Parathyroid adenoma (tissue), 2 donors: ENCODE results near the gene KLK15.

Source experiments
- H2AFZ ChIP-seq: fragments of 300-600 bp; sonication (generic); one replicate; pipeline ENCODE4 v1.7.0; 2017; ENCODE audit warnings: antibody characterized with exemption, mild to moderate bottlenecking
- H3K27ac ChIP-seq: fragments of 300-600 bp; sonication (generic); one replicate; pipeline ENCODE4 v1.7.0; 2017
- H3K27me3 ChIP-seq: fragments of 300-600 bp; sonication (generic); one replicate; pipeline ENCODE4 v1.7.0; 2017; ENCODE audit warnings: low read length; ENCODE audit not compliant: control insufficient read depth, insufficient read depth
- H3K36me3 ChIP-seq: fragments of 300-600 bp; sonication (generic); one replicate; pipeline ENCODE4 v1.7.0; 2017; ENCODE audit warnings: low read length; ENCODE audit not compliant: control insufficient read depth, insufficient read depth
- H3K4me1 ChIP-seq: fragments of 300-600 bp; sonication (generic); one replicate; pipeline ENCODE4 v1.7.0; 2017; ENCODE audit warnings: control low read depth
- H3K4me2 ChIP-seq: fragments of 300-600 bp; sonication (generic); one replicate; pipeline ENCODE4 v1.7.0; 2017; ENCODE audit warnings: low read length
- H3K4me3 ChIP-seq: fragments of 300-600 bp; sonication (generic); one replicate; pipeline ENCODE4 v1.7.0; 2017; ENCODE audit warnings: low read depth, low read length
- H3K79me2 ChIP-seq: fragments of 300-600 bp; sonication (generic); one replicate; pipeline ENCODE4 v1.7.0; 2017; ENCODE audit warnings: control low read depth
- H3K9ac ChIP-seq: fragments of 300-600 bp; sonication (generic); one replicate; pipeline ENCODE4 v1.7.0; 2017; ENCODE audit warnings: mild to moderate bottlenecking
- H3K9me3 ChIP-seq: fragments of 300-600 bp; sonication (generic); one replicate; pipeline ENCODE4 v1.7.0; 2017; ENCODE audit warnings: low read length; ENCODE audit not compliant: control insufficient read depth
- CTCF ChIP-seq: fragments of 300-600 bp; sonication (generic); IDR thresholded peaks from one replicate; pipeline ENCODE4 v1.7.0; 2017; ENCODE audit warnings: antibody characterized with exemption, mild to moderate bottlenecking
- donor health status: primary hyperparathyroidism.

Gene KLK15

GRCh38 chr19:50869479-50869878 lies 36.1 kb upstream of the KLK15 start:
- H3K27me3 ChIP-seq, result no peaks in the 10 kb centered on the region
- H3K36me3 ChIP-seq, result no peaks in the 10 kb centered on the region
- no peak for TF ChIP-seq CTCF
- H3K9me3 ChIP-seq, result no peaks in the 10 kb centered on the region
- H3K4me3 ChIP-seq, result no peak overlapping the region
- no peaks in the 10 kb centered on the region for H3K79me2 ChIP-seq
- no peaks in the 10 kb centered on the region for H3K4me1 ChIP-seq
- no peak overlapping the region for H3K27ac ChIP-seq
- H3K4me2 ChIP-seq, result no peak overlapping the region
- H2AFZ ChIP-seq, result no peak overlapping the region
- no peak overlapping the region for H3K9ac ChIP-seq

GRCh38 chr19:50861496-50862286 lies 28.3 kb upstream of the KLK15 start:
- TF ChIP-seq CTCF, result no peak
- Histone ChIP-seq H3K9me3 (no peaks in the 10 kb centered on the region), H3K27me3 (no peaks in the 10 kb centered on the region), H3K36me3 (no peaks in the 10 kb centered on the region), H3K4me2 (no peak overlapping the region), H2AFZ (no peak overlapping the region), H3K4me3 (no peak overlapping the region), H3K9ac (no peak overlapping the region), H3K4me1 (no peaks in the 10 kb centered on the region), H3K79me2 (no peaks in the 10 kb centered on the region), H3K27ac (no peak overlapping the region)

- H3K9ac ChIP-seq, result no peak overlapping the region
- no peaks in the 10 kb centered on the region for H3K4me1 ChIP-seq
- H3K4me3 ChIP-seq, result no peak overlapping the region
- H3K79me2 ChIP-seq, result no peaks in the 10 kb centered on the region
- no peak overlapping the region for H3K27ac ChIP-seq
- no peak for TF ChIP-seq CTCF
- H3K9me3 ChIP-seq, result no peaks in the 10 kb centered on the region
- H3K4me2 ChIP-seq, result no peak overlapping the region
- H3K27me3 ChIP-seq, result no peaks in the 10 kb centered on the region
- no peaks in the 10 kb centered on the region for H3K36me3 ChIP-seq
- H2AFZ ChIP-seq, result no peak overlapping the region
Observed at GRCh38 chr19:50861010-50861409, 27.6 kb upstream of the KLK15 start.

GRCh38 chr19:50859849-50860248 lies 26.5 kb upstream of the KLK15 start:
- Histone ChIP-seq H3K27me3 (no peaks in the 10 kb centered on the region), H3K27ac (no peak overlapping the region), H3K4me1 (no peaks in the 10 kb centered on the region), H2AFZ (no peak overlapping the region), H3K36me3 (no peaks in the 10 kb centered on the region), H3K4me2 (no peak overlapping the region), H3K79me2 (no peaks in the 10 kb centered on the region), H3K4me3 (no peak overlapping the region), H3K9ac (no peak overlapping the region), H3K9me3 (no peaks in the 10 kb centered on the region)
- TF ChIP-seq CTCF, result no peak

GRCh38 chr19:50858886-50859285 lies 25.5 kb upstream of the KLK15 start:
- no peaks in the 10 kb centered on the region for H3K27me3 ChIP-seq
- no peak overlapping the region for H3K4me3 ChIP-seq
- no peaks in the 10 kb centered on the region for H3K36me3 ChIP-seq
- no peaks in the 10 kb centered on the region for H3K9me3 ChIP-seq
- H3K4me1 ChIP-seq, result no peaks in the 10 kb centered on the region
- H2AFZ ChIP-seq, result no peak overlapping the region
- H3K9ac ChIP-seq, result no peak overlapping the region
- H3K4me2 ChIP-seq, result no peak overlapping the region
- H3K79me2 ChIP-seq, result no peaks in the 10 kb centered on the region
- H3K27ac ChIP-seq, result no peak overlapping the region
- TF ChIP-seq CTCF, result no peak
